A673 (cell line): Measurements from ENCODE around the gene CNPPD1.

Experiments
- CTCF ChIP-seq: fragments of 300-800, 200-600 bp; sonication (generic); conservative IDR thresholded peaks from 2 replicates; pipeline ENCODE4 v1.5.1; 2017; ENCODE audit warnings: low read depth, mild to moderate bottlenecking, antibody characterized with exemption, low read length, moderate library complexity, mixed read lengths
- EZH2 ChIP-seq: fragments of 200-600 bp; sonication (generic); IDR thresholded peaks from 2 replicates; pipeline ENCODE4 v1.6.1; 2017; ENCODE audit warnings: borderline replicate concordance, low read depth, mild to moderate bottlenecking, mixed read lengths, antibody characterized with exemption, low read length; ENCODE audit not compliant: poor library complexity, severe bottlenecking

DNA sequence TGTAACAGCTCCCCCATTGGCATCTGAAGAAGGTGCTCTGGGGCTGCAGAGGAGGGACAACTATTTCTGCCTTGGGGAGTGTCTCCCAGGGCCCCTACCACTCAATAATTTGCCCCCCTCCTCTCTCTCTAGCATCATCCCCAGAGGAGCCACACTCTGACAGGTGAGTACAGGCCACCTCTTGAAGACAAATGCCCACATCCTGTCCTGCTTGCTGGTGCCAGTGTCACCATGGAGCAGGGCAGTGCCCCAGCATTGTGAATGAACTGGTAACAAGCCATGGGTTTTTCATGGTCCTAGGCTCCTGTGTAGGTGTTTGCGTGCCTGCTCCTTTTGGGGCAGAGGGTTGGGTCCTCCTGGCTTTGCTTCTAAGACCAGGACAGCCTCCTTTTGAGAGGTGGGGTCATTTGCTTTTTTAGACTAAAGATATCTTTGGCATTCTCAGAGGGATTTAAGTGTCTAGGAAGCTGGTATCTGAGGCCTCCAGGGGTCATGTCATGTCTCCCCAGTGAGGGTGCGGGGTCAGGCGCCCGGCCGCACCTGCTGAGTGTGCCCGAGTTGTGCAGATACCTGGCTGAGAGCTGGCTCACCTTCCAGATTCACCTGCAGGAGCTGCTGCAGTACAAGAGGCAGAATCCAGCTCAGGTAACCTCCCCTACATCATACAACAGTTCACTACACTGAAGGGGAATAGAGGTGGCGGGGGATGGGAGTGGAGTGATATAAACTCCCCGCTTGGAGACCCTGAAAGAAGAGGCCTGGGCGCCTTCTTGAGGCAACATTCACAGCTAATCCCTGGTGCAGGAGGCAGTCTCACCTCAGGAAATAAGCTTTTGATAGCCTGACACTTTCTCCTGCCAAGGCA is 3.1 kb upstream of the CNPPD1 start:
- TF ChIP-seq CTCF (no peak), EZH2 (no peak)
